ENCODE results near the gene FALEC. TPM values are rescaled to one million over a fixed set of nuclear protein-coding genes. Genes with fewer than 3 reads are reported as not detected.

Gene FALEC
- total and polyA plus RNA-seq, 8 donors: 0.93 TPM; not detected in 7

GRCh38 chr1:150473659-150474058 is 41.9 kb upstream of the FALEC start:
- H3K36me3 ChIP-seq: peaks cover 29 to 38% (median 34%) of the 10 kb centered on the region in 4 donors
- H3K4me1 ChIP-seq: peaks cover 0 to 45% (median 21%) of the 10 kb centered on the region in 4 donors
- 69 to 84% (median 81%) methylated on average over 4 of the region's 4 CpGs for WGBS, 5 donors
- H3K27ac ChIP-seq: no peak overlapping the region
- no peak overlapping the region for H3K4me3 ChIP-seq
- H3K27me3 ChIP-seq: no peaks in the 10 kb centered on the region
- DNase-seq: no peak
- intact Hi-C loops (cut with DNase I; ENCODE audit: low total_unique reads): no loop called here
- TF ChIP-seq POLR2A (IDR thresholded peaks at IDR 0.05) (no peak), EP300 (IDR thresholded peaks at IDR 0.05) (no peak), POLR2AphosphoS5 (IDR thresholded peaks at IDR 0.05) (no peak), CTCF (IDR thresholded peaks at IDR 0.05) (no peak)
- no peaks in the 10 kb centered on the region for H3K9me3 ChIP-seq

GRCh38 chr1:150474869-150475268 is 40.7 kb upstream of the FALEC start:
- no peak overlapping the region for H3K27ac ChIP-seq
- WGBS, 5 donors: 61 to 78% (median 73%) methylated on average over 4 of the region's 4 CpGs
- intact Hi-C loops (cut with DNase I; ENCODE audit: low total_unique reads): no loop called here

GRCh38 chr1:150476754-150477153 is 38.8 kb upstream of the FALEC start:
- Histone ChIP-seq H3K36me3 (peaks cover 14 to 15% (median 15%) of the 10 kb centered on the region in 4 donors), H3K27me3 (no peaks in the 10 kb centered on the region), H3K27ac (no peak overlapping the region), H3K9me3 (no peaks in the 10 kb centered on the region), H3K4me1 (peaks cover 0 to 25% (median 17%) of the 10 kb centered on the region in 4 donors), H3K4me3 (no peak overlapping the region)
- intact Hi-C loops (cut with DNase I; ENCODE audit: low total_unique reads): no loop called here
- 65 to 77% (median 72%) methylated on average over 3 of the region's 3 CpGs for WGBS, 5 donors
- no peak for DNase-seq
- TF ChIP-seq EP300 (IDR thresholded peaks at IDR 0.05): no peak
- TF ChIP-seq POLR2A (IDR thresholded peaks at IDR 0.05): no peak
- no peak for TF ChIP-seq POLR2AphosphoS5 (IDR thresholded peaks at IDR 0.05)
- no peak for TF ChIP-seq CTCF (IDR thresholded peaks at IDR 0.05)

More at GRCh38 chr1:150474869-150475268, 40.7 kb upstream of the FALEC start:
- DNase-seq: no peak
- Histone ChIP-seq H3K27me3 (no peaks in the 10 kb centered on the region), H3K4me3 (no peak overlapping the region), H3K9me3 (no peaks in the 10 kb centered on the region), H3K36me3 (peaks cover 29 to 33% (median 33%) of the 10 kb centered on the region in 4 donors), H3K4me1 (peaks cover 0 to 35% (median 17%) of the 10 kb centered on the region in 4 donors)
- TF ChIP-seq CTCF (IDR thresholded peaks at IDR 0.05): no peak
- no peak for TF ChIP-seq POLR2AphosphoS5 (IDR thresholded peaks at IDR 0.05)
- TF ChIP-seq EP300 (IDR thresholded peaks at IDR 0.05): no peak
- no peak for TF ChIP-seq POLR2A (IDR thresholded peaks at IDR 0.05)

GRCh38 chr1:150477320-150477719 is 38.2 kb upstream of the FALEC start:
- TF ChIP-seq EP300 (IDR thresholded peaks at IDR 0.05) (no peak), POLR2A (IDR thresholded peaks at IDR 0.05) (no peak), CTCF (IDR thresholded peaks at IDR 0.05) (no peak), POLR2AphosphoS5 (IDR thresholded peaks at IDR 0.05) (no peak)

More at GRCh38 chr1:150477320-150477719, 38.2 kb upstream of the FALEC start:
- Histone ChIP-seq H3K36me3 (peaks cover 9 to 10% (median 9%) of the 10 kb centered on the region in 4 donors), H3K27ac (peak overlapping the region in 2 of 5 donors; percentile 3 to 32), H3K9me3 (no peaks in the 10 kb centered on the region), H3K4me3 (no peak overlapping the region), H3K27me3 (no peaks in the 10 kb centered on the region), H3K4me1 (peaks cover 0 to 25% (median 17%) of the 10 kb centered on the region in 4 donors)
- 43 to 58% (median 55%) methylated on average over 1 of the region's 1 CpG for WGBS, 5 donors
- intact Hi-C loops (cut with DNase I; ENCODE audit: low total_unique reads): no loop called here
- DNase-seq: peak in 1 of 2 donors; percentile 14

Measured in stomach (tissue), 9 donors.